Psoas muscle (tissue), 8 donors: ENCODE measurements around the gene GRIA3. TPM values are rescaled to one million over a fixed set of nuclear protein-coding genes. Genes with fewer than 3 reads are reported as not detected.

Experiments used
- ATAC-seq, 4 donors: fragments of 200-7000 bp; cut with Tn5 transposase; one replicate each; pipeline ENCODE4 v1.9.1; 2020; ENCODE audit warnings: moderate library complexity in 3 of 4, mild to moderate bottlenecking in 2 of 4
- DNase-seq, 2 donors: peaks; one replicate each; pipeline ENCODE4 v3.0.0-alpha.2; 2020
- H3K27ac ChIP-seq: fragments of 200-600 bp; one replicate; pipeline ENCODE4 v1.8.0; 2022
- H3K27me3 ChIP-seq, 3 donors: fragments of 200-600 bp in 1 of 3; one replicate each; pipeline versions ENCODE4 v1.6.1 to v1.8.0; 2013 to 2022; ENCODE audit warnings: low read length in 2 of 3, mild to moderate bottlenecking in 2 of 3, moderate library complexity in 1 of 3; ENCODE audit not compliant: insufficient read depth in 3 of 3
- H3K36me3 ChIP-seq, 2 donors: fragments of 200-600 bp in 1 of 2; one replicate each; pipeline versions ENCODE4 v1.6.1 to v1.8.0; 2013 to 2022; ENCODE audit warnings: low read depth in 1 of 2, mild to moderate bottlenecking in 1 of 2, moderate library complexity in 1 of 2; ENCODE audit not compliant: insufficient read depth in 1 of 2
- H3K4me1 ChIP-seq: fragments of 200-600 bp; one replicate; pipeline ENCODE4 v1.8.0; 2022
- H3K4me3 ChIP-seq: fragments of 200-600 bp; one replicate; pipeline ENCODE4 v1.8.0; 2022; ENCODE audit warnings: mild to moderate bottlenecking
- H3K9me3 ChIP-seq: fragments of 200-600 bp; one replicate; pipeline ENCODE4 v1.8.0; 2022
- CTCF ChIP-seq: fragments of 200-600 bp; IDR thresholded peaks from one replicate; pipeline ENCODE4 v1.8.0; 2022; ENCODE audit warnings: antibody characterized with exemption
- WGBS, 3 donors: extraction: QIAGEN DNeasy Blood & Tissue Kit; methylation state at CpG; one replicate each; pipeline versions ENCODE4 v1.1.6 to v1.1.7; 2013; 5-methylcytosine and 5-hydroxymethylcytosine counted together
- intact Hi-C, 2 donors: fragments of 100-400 bp; cut with DNase I; formaldehyde crosslinking; loops; one replicate each; pipeline versions ENCODE4 v1.11.0 to v1.14.2; 2022
- polyA plus RNA-seq, 3 donors: library from polyadenylated mRNA; stranded (reverse); fragments of 200-250 nt; gene quantifications; one replicate each; pipeline ENCODE4 v1.2.3, GENCODE V29; 2013
- total RNA-seq, 4 donors: library from RNA; stranded (reverse); fragmentation: NEBNext Ultra II Directional in 2 of 4; extraction: Animal tissue kit (Norgen Biotek cat#: 25700) in 2 of 4; gene quantifications; one replicate each; pipeline versions ENCODE4 v1.2.1 to v1.2.4, GENCODE V29; 2021 to 2023
- donor health status: healthy with polysubstance abuse.
- donor health status: DM: no; HTN: no; CAD: no; lungs with moderate emphysema.
- donor health status: Bipolar disorder and iron deficiency.
- donor health status: healthy.
- donor health status: DM: yes; HTN: yes; CAD: no.
- donor health status: DM: no; HTN: no; CAD: no.
- donor health status: DM: no; HTN: no; CAD: no.
- donor health status: DM: yes; HTN: yes; CAD: no.

The GRIA3 gene
- total and polyA plus RNA-seq, 7 donors = 0.03 to 0.32 (median 0.21) TPM; not detected in 1

GRCh38 chrX:123263747-123264146, 79.7 kb downstream of the GRIA3 start:
- 26 to 41% (median 38%) methylated on average over 1 of the region's 1 CpG for WGBS, 3 donors
- no peaks in the 10 kb centered on the region for H3K27me3 ChIP-seq
- no peak for TF ChIP-seq CTCF
- H3K27ac ChIP-seq = no peak overlapping the region
- no peak for ATAC-seq
- intact Hi-C loops = no loop called here
- no peak for DNase-seq
- no peaks in the 10 kb centered on the region for H3K4me1 ChIP-seq
- no peaks in the 10 kb centered on the region for H3K9me3 ChIP-seq
- H3K36me3 ChIP-seq = no peaks in the 10 kb centered on the region
- H3K4me3 ChIP-seq = no peak overlapping the region

- H3K27me3 ChIP-seq = no peaks in the 10 kb centered on the region
- no peaks in the 10 kb centered on the region for H3K36me3 ChIP-seq
- H3K27ac ChIP-seq = no peak overlapping the region
- no peaks in the 10 kb centered on the region for H3K4me1 ChIP-seq
- H3K4me3 ChIP-seq = no peak overlapping the region
- ATAC-seq = no peak
- whole genome bisulfite sequencing, 3 donors = 67 to 85% (median 82%) methylated on average over 3 of the region's 3 CpGs
- no peaks in the 10 kb centered on the region for H3K9me3 ChIP-seq
- no peak for TF ChIP-seq CTCF
- intact Hi-C loops = no loop called here
- no peak for DNase-seq
These were observed 83.1 kb downstream of the GRIA3 start for GRCh38 chrX:123267220-123267619.

- ATAC-seq (no peak), DNase-seq (no peak)
- 28 to 53% (median 46%) methylated on average over 2 of the region's 2 CpGs for WGBS, 3 donors
- no peaks in the 10 kb centered on the region for H3K4me1 ChIP-seq
- H3K27ac ChIP-seq = no peak overlapping the region
- intact Hi-C loops = no loop called here
- H3K27me3 ChIP-seq = no peaks in the 10 kb centered on the region
- TF ChIP-seq CTCF = no peak
- H3K36me3 ChIP-seq = no peaks in the 10 kb centered on the region
- no peaks in the 10 kb centered on the region for H3K9me3 ChIP-seq
- H3K4me3 ChIP-seq = no peak overlapping the region
These were observed 87.8 kb downstream of the GRIA3 start for GRCh38 chrX:123271902-123272301.

GRCh38 chrX:123272630-123273029, 88.6 kb downstream of the GRIA3 start:
- 45 to 50% (median 45%) methylated on average over 4 of the region's 4 CpGs for WGBS, 3 donors
- no peak for TF ChIP-seq CTCF
- Histone ChIP-seq H3K4me1 (no peaks in the 10 kb centered on the region), H3K4me3 (no peak overlapping the region), H3K27me3 (no peaks in the 10 kb centered on the region), H3K27ac (no peak overlapping the region), H3K9me3 (no peaks in the 10 kb centered on the region), H3K36me3 (no peaks in the 10 kb centered on the region)
- intact Hi-C loops = no loop called here
- ATAC-seq (no peak), DNase-seq (no peak)

- 87 to 92% (median 91%) methylated on average over 2 of the region's 2 CpGs for WGBS, 3 donors
- Histone ChIP-seq H3K9me3 (no peaks in the 10 kb centered on the region), H3K27me3 (no peaks in the 10 kb centered on the region), H3K4me3 (no peak overlapping the region), H3K4me1 (no peaks in the 10 kb centered on the region), H3K27ac (no peak overlapping the region), H3K36me3 (no peaks in the 10 kb centered on the region)
- intact Hi-C loops = no loop called here
- ATAC-seq (no peak), DNase-seq (no peak)
- no peak for TF ChIP-seq CTCF
These were observed 90.7 kb downstream of the GRIA3 start for GRCh38 chrX:123274796-123275195.
